ENCODE measurements around the gene RGS8.
"Not testable (repeated sequence)": the region's sequence is repeated elsewhere in the genome, so short reads cannot be mapped to it uniquely, and the experiment has no call there.

Gene RGS8

DNA sequence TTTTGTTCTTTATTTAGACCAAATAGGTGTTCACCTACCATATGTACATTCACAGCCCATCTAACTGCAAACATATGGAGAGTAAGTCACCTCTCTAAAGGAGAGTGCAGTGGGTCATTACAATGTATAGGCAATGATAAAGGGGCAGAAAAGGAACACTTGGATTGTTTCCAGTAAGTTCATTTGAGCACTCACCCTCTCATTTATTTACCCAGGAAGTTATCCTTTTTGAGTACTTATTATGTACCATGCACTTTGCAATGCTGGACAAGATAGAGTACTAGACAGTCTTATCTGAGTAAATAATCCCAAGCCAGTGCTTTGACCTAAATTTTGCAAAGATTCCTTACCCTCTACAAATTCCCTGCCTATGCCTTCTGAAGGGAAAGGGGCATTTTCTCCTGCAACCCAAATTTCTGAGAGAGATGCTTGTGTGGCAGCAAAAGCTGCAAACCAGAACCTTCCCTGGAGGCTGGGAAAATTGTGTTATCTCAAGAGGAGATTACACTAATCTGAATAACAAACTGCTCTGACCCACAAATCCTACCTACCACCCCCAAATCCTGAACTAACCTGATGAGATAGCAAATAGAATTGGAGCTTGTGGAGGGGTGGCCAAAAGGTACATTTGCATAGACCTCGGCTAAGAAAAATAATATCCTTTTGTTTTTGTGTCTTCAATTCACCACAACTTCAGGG lies 18.6 kb upstream of the RGS8 start:
- no peak for DNase-seq (ENCODE audit: low spot score)

DNA sequence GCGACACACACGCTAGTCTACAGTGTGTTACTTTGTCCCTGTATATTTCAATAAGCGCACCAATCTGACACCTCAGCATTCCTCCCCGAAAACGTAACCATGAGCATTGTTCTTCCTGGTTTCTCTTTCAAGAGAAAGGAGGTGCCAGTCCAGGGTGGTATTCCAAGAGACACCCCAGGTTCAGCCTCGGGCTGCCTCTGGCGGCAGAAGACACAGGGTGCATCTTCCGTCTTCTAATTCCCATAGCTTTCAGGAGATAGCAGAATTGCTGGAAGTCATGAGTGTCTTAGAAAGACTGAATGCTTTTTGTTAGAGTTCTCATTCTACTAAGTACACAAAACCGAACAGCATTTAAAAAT lies 15.9 kb upstream of the RGS8 start:
- DNase-seq (ENCODE audit: low spot score): no peak

DNA sequence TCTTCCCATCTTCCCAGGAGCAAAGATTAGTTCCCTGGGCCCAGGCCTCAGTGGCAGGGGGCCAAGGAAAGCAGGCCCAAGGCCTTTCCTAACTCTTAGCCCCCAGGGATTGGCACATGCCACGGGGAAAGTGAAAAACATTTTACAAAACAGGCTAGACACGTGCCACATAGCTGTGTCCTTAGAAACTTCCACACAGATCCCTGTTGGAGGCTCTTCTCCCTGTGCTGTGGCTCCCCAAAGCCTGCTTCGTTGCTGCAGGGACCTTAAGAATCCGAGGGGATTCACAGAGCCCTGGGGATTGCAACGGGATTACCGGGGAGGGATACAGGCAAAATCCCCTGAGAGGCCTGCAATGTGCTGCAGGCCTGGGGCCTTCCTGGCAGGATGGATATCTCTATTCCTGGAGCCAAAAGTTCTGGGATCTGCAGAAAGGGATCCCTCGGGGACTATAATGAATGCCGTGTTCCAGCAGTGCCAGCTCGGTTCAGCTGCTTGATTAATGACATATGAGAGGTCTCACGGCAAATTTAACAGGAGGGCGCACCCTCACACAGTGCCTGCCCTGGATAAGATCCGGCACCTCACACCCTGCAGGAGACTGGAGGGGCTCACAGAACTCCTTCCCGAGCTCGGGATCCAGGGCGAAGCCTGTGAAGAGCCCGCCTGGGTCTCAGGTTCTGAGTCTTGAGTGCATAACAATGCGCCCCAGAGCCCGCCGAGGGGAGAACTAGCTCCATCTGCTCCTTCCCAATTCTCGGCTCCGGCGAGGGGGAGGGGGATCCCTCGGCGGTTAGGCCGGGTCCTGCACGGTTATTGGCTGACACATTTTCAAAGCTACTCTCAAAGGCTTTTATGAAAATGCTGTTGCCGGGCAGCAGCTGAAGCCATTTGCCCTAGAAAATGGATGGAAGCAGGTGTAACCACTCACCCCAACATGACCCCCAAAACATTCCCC lies 15.3 kb upstream of the RGS8 start:
- DNase-seq (ENCODE audit: low spot score): no peak

DNA sequence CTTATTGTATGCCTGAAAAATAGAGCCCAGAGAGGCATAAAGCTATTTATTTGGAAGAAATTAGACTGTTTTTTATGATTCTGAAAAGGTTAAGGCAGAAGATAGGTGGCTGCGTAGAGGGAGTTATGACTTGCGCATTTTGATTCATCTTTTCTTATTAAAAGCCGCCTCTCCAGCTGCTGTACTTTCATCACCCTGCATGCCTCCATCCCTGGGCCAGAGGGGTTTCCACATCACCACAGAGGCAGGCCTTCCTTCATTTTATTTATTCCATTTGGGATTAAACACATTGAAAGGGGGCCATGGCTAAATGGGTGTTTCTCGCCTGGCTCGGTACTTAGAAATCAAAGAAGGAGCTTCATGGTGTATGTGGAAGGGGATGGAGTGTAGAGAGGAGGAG lies 14.6 kb upstream of the RGS8 start:
- DNase-seq (ENCODE audit: low spot score): no peak

DNA sequence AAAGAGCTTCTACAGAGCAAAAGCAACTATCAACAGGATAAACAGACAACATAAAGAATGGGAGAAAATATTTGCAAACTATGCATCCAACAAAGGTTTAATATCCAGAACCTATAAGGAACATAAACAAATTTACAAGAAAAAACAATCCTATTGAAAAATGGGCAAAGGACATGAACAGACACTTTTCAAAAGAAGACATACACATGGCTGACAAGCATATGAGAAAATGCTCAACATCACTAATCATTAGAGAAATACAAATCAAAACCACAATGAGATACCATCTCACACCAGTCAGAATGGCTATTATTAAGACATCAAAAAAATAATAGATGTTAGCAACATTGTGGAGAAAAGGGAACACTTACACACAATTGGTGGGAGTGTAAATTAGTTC lies 8.8 kb upstream of the RGS8 start:
- not testable (repeated sequence) for DNase-seq (ENCODE audit: low spot score)

DNA sequence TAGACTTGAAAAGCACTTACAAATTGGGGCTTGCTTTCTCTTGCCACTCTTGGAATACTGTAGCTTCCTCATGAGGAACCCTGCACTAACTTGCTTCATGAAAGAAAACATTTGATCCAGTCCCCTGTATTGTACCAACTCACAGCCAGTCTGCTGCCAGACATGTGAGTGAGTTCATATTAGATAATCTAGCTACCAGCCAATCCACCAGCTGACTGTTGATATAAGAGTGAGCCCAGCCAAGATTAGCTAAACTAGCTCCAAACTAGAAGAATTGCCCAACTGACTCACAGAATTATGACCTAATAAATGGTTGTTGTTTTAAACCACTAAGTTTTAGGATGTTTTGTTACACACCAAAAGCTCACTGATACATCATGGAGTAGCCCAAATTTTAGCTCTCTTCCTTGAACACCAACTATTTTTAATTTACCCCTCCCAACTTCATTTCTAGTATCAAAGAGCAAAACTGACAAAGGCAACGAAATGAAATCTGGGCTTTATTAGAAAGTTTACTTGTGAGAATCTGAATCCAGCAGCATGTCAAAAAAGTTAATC lies 6.6 kb upstream of the RGS8 start:
- no peak for DNase-seq (ENCODE audit: low spot score)

DNA sequence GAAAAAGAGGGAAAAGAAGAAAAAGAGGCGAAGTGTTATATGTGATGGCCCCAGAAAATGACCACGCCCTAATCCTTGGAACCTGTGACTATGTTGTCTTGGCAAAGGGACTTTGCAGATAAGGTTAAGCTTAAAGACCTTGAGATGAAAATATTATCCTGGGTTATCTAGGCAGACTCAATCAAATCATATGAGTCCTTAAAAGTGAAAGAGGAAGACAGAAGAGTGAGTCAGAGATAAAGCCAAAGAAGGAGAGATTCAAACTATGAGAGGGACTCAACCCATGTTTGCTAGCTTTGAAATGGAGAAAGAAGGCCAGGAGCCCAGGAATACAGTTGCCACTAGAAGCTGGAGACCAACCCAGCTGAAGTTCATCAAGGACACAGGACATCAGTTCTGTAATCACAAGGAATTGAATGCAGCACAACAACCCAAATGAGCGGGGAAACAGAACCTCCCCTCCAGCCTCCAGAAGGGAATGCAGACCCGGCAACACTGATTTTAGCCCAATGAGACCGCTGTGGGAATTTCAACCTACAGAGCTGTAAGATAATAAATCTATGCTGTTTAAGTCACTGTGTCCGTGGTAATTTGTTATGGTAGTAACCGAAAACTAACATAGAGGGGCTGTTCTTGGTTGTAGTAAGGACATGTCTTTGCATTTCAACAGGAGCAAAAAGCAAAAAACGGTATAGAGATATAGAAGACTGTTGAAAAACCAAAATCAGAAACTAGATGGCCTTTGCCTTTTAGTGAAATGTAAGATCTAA lies 4.2 kb upstream of the RGS8 start:
- DNase-seq (ENCODE audit: low spot score): no peak

DNA sequence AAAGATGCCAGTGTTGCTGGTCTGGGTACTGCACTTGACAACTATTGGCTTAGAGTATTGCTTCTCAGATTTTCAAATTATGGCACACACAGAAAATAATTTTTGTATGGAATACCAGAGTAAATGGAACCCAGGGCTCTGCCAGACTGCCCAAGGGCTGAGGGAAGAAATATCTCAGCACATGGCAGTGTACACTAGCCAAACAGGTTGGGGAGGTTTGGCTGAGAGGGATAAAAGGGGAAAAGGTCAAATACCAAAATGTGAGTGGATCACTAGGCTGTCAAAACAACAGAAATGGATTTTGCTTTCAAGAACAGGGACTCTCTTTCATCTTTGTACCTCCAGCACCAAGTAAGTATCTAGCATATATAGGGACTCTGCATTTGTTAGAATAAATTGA lies 3.0 kb upstream of the RGS8 start:
- no peak for DNase-seq (ENCODE audit: low spot score)

DNA sequence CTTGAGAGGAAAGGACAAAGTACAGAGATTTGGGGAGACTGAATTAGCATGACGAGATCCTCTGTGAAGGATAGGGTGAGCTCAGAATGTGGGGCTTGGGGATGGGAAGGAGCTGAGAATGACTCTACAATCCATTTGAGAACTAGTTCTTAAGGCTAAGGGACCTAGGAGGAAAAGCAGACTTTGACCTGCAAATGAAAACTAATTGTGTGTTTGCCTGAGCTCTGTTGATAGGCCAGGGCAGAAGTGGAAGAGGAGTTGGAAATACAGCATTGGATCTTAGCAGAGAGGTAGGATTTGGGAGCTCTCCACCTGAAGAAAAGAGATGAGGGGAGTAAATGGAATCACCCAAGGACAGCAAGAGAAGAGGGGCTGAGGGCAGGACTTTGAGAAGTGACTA lies 2.1 kb upstream of the RGS8 start:
- no peak for DNase-seq (ENCODE audit: low spot score)

DNA sequence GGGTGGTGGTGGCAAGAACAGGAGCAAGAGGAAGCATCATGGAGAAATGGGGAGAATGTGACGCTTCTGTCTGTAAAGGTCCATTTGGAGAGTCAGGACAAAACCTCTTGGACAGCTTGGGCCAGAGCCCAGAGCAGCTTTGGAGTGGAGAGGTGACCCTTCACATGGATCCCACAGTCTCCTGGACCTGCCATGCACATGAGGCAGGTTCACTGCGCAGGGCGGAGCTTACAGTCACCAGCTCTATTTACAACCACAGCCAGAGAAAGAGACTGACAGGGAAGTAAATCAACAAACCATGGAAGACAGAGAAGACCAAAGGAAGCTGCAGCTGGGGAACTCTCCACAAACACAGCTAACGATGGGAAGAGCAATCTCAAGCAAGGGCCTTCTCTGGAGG lies 828 bp upstream of the RGS8 start:
- no peak for DNase-seq (ENCODE audit: low spot score)

DNA sequence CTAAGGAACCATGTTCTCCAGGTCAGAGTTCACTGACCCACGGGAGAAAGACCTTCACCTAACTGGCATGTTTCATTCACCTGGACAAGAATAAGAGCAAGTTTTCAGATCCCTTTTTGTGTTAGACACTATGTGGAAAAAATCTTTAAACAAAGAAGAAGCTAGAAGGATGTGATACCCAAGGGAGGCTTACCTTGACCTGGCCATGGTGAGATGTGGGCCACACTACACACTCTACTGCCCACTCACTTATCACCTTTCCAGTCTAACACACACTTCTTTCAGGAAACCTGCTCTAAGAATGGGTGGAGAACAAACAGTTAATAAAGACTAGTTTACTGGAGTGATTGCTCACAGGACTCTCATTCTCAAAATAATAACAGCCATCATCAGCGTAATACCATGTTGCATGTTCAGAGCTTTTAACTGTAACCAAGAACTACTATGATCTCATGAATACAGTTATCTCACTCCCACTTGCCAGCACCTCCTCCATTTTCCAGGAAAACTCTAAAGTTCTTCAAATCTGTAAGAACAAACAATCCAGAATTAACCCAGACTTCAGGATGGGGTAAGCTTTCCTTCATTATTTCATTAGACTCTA lies 1.4 kb downstream of the RGS8 start:
- DNase-seq (ENCODE audit: low spot score): no peak

DNA sequence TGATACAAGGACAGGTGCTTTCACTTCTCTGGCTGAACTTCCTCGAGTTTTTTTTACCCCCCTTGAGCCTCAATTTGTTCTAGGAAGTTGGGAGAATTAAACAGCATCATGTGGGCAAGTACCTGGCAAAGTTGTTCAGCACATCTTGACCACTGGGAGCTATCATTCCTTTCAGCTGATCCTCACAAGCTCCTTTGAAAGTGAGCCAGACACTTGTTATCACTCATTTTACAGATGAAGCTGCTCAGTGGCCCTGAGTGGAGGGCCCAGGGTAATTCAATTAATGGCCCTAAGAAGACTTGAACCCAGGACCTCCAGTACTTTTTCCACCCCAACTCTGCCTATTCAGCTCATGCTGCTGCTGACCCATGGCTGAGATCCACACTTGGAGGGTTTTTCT lies 2.0 kb downstream of the RGS8 start:
- no peak for DNase-seq (ENCODE audit: low spot score)

DNA sequence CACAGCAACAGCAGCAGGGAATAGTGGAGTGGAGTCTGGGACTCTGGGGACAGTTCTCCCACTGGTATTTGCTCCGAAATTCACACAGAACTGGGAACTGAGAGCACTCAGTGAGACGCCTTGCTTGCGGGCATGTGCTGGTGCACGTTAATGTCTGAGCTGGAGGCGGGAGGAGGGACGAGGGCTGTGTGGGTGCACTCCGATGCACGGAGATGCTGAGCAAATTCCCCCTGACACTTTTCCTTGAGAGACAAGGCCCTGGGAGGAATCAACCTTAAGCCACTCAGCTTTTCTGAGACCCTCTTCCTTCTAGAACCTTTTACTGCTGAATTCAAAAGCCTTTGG lies 2.8 kb downstream of the RGS8 start:
- DNase-seq (ENCODE audit: low spot score): no peak

DNA sequence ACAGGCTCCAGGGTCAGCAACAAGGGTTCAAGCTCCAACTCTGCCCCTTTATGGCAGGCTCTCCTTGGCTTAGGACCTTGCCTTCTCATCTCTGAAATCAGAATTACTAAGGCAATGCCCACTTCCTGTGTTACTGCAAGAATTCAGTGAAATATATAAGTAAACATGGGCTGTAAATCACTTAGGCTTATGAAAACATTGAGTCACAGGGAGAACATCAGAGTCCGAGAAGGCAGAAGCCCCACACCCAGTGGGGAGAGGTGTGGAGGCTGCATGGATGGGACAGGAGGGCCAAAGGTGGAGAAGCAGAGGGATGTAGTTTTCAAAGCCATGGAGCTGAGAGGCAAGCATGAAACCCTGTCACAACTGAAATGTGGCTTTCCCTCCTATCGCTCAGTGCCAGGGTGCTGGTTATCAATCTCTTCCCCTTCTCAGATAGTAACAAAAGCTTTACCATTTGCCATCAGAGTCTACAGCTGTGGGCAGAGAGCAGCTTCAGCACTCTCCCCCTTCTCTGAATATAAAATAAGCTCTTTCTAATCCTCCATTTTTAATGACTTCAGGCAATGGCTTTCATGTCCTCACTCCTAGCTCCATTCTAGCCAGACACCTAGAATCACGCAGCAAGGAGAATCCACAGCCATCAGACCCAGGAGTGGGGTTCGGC lies 3.4 kb downstream of the RGS8 start:
- no peak for DNase-seq (ENCODE audit: low spot score)

DNA sequence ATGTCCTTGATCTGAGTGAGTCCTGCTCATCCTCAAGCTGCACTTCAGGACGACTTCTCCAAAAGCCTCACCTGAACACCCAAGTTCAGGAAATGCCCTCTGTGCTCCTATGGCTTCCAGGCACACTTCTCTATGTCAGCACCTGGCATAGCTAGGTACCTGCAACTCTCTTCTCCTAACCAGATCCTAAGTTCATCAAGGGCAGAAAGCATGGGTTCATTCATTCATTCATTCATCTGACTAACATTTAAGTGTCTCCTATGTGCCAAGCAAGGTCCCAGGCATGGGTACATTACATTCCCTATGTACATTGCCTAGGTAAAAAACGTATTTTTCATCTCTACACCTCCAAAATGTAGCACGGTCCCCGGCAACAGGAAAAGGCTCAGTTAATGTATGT lies 4.0 kb downstream of the RGS8 start:
- DNase-seq (ENCODE audit: low spot score): no peak

DNA sequence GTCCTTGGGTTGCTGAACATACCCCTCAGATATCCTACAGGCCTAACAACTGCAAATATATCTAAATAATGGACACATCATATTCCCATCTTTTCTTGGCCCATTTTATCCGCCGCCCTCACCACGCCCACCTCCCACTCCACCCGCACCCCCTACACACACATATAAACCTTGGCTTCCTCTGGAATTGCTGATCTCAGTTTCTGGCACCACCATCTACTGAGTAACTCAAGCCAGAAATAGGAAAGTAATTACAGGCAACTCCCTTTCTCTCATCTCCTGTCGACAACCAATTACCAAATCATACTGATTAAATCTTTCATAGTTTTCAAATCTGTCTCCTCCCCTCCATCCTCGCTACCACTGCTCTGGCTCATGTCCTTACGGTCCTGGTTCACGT lies 4.7 kb downstream of the RGS8 start:
- no peak for DNase-seq (ENCODE audit: low spot score)

DNA sequence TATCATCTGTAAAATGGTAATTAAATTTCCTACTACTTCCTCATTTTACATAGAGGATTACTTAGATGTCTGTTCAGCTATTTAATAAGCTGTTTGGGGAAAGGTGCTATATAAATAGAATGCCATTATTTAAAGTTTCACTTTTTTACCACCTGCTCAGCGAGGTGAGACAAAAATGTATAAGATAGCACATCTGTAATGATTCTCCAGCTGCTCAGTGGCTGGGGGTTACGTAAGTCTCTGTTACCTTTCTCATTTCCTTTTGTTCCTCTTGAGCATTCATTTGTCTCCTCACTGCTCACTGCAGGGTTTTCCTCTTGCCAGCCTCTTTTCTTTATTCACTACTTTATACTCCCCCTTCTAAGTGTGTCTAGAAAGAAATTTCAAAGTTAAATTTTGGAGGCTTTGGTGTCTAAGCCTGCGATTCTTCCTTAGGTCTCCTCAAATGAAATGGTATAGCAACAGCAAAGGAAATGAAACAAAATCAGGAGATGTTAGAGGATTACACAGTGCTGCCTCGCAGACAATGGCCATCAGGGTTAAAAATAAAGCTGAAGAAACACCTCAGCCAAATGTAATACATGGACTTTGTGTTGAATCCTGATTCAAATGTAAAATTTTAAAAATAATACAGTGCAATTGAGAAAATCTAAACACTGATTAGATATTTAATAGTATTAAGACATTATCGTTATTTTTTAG lies 6.8 kb downstream of the RGS8 start:
- DNase-seq (ENCODE audit: low spot score): no peak

DNA sequence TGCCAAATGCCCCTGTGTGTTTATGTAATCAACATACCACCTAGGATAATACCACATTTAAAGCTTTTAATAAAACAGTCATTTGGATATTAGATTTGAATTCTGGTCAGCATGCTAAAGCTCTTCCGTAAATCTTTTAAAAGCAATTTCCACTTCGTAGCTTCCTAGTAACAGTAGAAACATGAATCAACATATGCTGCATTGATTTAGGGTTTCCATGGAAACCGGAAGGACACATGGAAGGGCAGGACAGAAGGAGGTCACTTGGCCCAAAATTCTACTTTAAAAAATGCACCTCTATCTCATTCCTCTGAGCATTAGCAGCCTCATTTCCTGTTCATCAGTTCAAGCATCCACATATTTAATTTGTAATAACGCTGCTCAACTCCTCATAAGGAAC lies 8.1 kb downstream of the RGS8 start:
- no peak for DNase-seq (ENCODE audit: low spot score)

DNA sequence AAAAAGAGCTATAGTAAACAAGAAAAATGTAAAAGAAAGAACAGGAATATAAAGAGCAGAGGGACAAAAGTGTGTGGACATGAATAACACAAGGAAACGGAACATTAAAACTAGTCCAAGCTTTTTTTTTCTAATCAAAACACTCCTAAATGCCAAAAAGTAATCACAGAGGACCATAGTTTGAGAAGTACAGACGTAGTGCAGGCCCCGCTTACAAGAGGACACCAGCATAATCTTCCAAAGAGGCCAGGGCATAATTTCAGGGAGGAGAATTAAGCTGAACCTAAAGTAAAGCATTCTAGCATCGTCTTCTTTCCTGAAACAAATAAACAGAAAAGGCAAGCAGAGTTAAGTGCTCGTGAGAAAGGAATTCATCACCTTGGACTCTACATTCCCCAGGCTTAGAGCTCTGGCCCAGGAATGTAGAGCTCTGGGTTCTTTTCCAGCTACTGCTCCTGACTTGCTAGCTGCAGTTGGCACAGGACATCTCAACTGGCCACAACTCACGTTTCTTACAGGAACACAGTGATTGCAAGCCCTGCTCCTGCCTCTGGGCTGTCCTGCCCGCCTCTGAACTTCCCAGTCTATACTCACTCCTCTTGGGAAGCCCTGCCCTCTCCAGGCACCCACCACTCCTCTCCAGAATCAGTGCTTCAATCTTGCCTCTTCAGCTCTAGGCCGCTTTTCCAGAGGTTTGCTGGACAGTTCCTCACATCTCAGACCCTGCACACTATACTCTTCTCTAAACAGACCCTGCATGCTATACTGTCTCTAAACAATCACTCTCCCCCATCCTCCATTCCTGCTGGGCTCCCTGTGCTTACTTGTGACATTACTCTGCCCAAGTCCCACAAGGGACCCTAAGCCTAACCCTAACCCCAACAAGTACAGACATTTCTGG lies 9.8 kb downstream of the RGS8 start:
- DNase-seq (ENCODE audit: low spot score): no peak

DNA sequence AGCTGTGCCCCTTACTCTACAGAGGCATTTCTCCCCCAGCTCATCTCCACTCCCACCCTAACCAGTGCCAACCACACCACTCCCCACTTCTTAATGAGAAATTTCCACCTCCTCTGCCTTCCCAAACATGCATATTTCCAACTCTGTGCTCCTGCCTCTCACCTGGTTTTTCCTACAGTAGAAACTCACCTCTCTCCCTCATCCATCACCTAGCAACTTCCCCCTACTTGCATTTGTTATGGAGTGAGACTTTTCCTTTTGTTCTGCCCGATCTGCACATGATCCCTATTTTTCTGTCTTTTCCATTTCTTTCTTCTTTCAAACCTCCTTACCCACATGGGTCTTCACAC lies 11.9 kb downstream of the RGS8 start:
- DNase-seq (ENCODE audit: low spot score): no peak

All from COLO829 (cell line).